HL-60 (cell line): ENCODE data around the gene BCL3.

Experiments
- DNase-seq, 2 experiments: peaks; one replicate each; pipeline ENCODE4 v3.0.0-alpha.2; 2010 to 2020; ENCODE audit warnings: low read depth in 1 of 2, low spot score in 1 of 2
- H3K27ac ChIP-seq: fragments of 250-450 bp; sonication (Bioruptor Pico); replicated peaks from 2 replicates; pipeline ENCODE4 v1.5.1; 2020; ENCODE audit warnings: mild to moderate bottlenecking, moderate library complexity
- H3K27me3 ChIP-seq: fragments of 250-450 bp; sonication (Bioruptor Pico); 2 replicates; pipeline ENCODE4 v1.5.1; 2021; ENCODE audit warnings: mild to moderate bottlenecking, moderate library complexity; ENCODE audit not compliant: insufficient read depth, poor library complexity, severe bottlenecking
- H3K4me3 ChIP-seq: replicated peaks from 2 replicates; pipeline ENCODE4 v1.5.1; 2011; ENCODE audit warnings: mild to moderate bottlenecking, control low read depth, low read length; ENCODE audit not compliant: insufficient read depth
- GABPA ChIP-seq: IDR thresholded peaks from 2 replicates; pipeline ENCODE4 v1.6.1; 2012; ENCODE audit warnings: low read depth
- POLR2AphosphoS5 ChIP-seq: IDR thresholded peaks from 2 replicates; pipeline ENCODE4 v1.6.1; 2012; ENCODE audit warnings: low read depth
- SPI1 ChIP-seq: IDR thresholded peaks from 2 replicates; pipeline ENCODE4 v1.6.1; 2012; ENCODE audit warnings: low read depth, mild to moderate bottlenecking, borderline replicate concordance
- TF ChIP-seq, protein P1 (sequence below): IDR thresholded peaks from 2 replicates; pipeline ENCODE4 v1.6.1; 2012; ENCODE audit warnings: low read depth; ENCODE audit not compliant: insufficient replicate concordance
- TF ChIP-seq, protein P2 (sequence below): IDR thresholded peaks from one replicate; pipeline ENCODE4 v1.5.1; 2011; ENCODE audit warnings: low read length, control low read depth, inconsistent platforms; ENCODE audit not compliant: insufficient read depth

Gene BCL3

DNA sequence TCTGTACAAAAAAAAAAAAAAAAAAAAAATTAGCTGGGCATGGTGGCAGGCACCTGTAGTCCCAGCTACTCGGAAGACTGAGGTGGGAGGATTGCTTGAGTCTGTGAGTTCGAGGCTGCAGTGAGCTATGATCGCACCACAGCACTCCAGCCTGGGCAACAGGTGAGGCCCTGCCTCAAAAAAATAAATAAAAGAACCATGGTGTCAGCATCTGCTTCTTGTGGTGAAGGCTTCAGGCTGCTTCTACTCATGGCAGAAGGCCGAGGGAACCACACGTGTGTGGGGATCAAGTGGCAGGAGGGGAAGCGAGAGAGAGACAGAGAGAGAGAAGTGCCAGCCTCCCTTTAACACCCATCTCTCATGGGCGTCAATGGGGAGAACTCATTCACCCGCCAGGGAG lies 13.5 kb downstream of the BCL3 start:
- TF ChIP-seq, protein P1, sequence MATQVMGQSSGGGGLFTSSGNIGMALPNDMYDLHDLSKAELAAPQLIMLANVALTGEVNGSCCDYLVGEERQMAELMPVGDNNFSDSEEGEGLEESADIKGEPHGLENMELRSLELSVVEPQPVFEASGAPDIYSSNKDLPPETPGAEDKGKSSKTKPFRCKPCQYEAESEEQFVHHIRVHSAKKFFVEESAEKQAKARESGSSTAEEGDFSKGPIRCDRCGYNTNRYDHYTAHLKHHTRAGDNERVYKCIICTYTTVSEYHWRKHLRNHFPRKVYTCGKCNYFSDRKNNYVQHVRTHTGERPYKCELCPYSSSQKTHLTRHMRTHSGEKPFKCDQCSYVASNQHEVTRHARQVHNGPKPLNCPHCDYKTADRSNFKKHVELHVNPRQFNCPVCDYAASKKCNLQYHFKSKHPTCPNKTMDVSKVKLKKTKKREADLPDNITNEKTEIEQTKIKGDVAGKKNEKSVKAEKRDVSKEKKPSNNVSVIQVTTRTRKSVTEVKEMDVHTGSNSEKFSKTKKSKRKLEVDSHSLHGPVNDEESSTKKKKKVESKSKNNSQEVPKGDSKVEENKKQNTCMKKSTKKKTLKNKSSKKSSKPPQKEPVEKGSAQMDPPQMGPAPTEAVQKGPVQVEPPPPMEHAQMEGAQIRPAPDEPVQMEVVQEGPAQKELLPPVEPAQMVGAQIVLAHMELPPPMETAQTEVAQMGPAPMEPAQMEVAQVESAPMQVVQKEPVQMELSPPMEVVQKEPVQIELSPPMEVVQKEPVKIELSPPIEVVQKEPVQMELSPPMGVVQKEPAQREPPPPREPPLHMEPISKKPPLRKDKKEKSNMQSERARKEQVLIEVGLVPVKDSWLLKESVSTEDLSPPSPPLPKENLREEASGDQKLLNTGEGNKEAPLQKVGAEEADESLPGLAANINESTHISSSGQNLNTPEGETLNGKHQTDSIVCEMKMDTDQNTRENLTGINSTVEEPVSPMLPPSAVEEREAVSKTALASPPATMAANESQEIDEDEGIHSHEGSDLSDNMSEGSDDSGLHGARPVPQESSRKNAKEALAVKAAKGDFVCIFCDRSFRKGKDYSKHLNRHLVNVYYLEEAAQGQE = no peak
- no peak for TF ChIP-seq SPI1
- TF ChIP-seq, protein P2, sequence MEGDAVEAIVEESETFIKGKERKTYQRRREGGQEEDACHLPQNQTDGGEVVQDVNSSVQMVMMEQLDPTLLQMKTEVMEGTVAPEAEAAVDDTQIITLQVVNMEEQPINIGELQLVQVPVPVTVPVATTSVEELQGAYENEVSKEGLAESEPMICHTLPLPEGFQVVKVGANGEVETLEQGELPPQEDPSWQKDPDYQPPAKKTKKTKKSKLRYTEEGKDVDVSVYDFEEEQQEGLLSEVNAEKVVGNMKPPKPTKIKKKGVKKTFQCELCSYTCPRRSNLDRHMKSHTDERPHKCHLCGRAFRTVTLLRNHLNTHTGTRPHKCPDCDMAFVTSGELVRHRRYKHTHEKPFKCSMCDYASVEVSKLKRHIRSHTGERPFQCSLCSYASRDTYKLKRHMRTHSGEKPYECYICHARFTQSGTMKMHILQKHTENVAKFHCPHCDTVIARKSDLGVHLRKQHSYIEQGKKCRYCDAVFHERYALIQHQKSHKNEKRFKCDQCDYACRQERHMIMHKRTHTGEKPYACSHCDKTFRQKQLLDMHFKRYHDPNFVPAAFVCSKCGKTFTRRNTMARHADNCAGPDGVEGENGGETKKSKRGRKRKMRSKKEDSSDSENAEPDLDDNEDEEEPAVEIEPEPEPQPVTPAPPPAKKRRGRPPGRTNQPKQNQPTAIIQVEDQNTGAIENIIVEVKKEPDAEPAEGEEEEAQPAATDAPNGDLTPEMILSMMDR = no peak
- TF ChIP-seq GABPA = no peak
- no peak for TF ChIP-seq POLR2AphosphoS5
- Histone ChIP-seq H3K27me3 (no peaks in the 10 kb centered on the region), H3K4me3 (no peak overlapping the region), H3K27ac (no peak overlapping the region)
- DNase-seq = no peak

DNA sequence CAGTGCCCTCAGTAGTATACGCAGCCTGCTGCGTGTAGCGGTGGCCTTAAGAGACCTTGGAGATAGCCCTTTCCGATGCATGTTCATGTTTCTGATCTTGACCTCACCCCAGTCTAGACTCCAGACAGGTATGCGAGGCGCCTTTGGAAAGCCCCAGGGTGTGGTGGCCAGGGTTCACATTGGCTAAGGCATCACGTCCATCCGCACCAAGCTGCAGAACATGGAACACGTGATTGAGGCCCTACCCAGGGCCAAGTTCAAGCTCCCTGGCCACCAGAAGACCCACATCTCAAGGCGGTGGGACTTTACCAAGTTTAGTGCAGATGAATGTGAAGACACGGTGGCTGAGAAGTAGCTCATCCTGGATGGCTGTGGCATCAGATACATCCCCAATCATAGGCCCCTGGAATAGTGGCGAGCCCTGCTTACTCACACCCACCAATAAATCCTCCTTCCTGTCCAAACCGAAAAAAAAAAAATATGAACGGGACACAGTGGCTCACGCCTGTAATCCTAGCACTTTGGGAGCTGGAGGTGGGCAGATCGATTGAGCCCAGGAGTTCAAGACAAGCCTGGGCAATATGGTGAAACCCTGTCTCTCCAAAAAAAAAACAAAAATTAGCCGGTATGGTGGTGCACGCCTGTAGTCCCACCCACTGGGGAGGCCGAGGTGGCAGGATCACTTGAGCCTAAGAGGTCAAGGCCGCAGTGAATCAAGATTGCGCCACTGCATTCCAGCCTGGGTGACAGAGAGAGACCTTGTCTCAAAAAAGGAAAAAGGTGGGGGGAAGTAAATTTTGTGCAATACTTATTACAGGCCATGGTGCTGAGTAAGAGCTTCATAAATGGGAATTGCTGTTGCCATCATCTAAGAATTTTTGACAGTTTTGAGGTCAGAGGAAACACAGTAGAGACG lies 16.8 kb downstream of the BCL3 start:
- no peak overlapping the region for H3K27ac ChIP-seq
- DNase-seq = peak; percentile 72 to 76
- H3K27me3 ChIP-seq = no peaks in the 10 kb centered on the region
- TF ChIP-seq GABPA = no peak
- TF ChIP-seq SPI1 = peak; percentile 23; the same call in 1 of the 2 replicates
- TF ChIP-seq, protein P2 = no peak
- no peak overlapping the region for H3K4me3 ChIP-seq

DNA sequence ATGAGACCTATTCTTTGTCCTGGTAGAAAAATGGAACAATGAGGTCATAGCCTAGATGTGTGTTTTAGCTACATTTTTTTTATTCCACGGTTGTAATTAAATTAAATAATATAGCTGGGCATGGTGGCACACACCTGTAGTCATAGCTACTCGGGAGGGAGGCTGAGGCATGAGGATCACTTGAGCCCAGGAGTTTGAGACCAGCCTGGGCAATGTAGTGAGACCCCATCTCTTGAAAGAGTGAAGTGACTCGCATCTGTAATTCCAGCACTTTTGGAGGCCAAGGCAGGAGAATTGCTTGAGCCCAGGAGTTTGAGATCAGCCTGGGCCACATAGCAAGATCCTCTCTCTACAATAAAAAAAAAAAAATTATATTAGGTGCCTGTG lies 17.4 kb downstream of the BCL3 start:
- H3K4me3 ChIP-seq = no peak overlapping the region
- TF ChIP-seq SPI1 (no peak), POLR2AphosphoS5 (no peak)
- TF ChIP-seq, protein P1 = no peak
- TF ChIP-seq, protein P2 = no peak
- no peak for DNase-seq
- no peaks in the 10 kb centered on the region for H3K27me3 ChIP-seq
- H3K27ac ChIP-seq = no peak overlapping the region
